ENCODE measurements around the gene SPINK1. TPM values are rescaled to one million over a fixed set of nuclear protein-coding genes. Genes with fewer than 3 reads are reported as not detected.
"Not testable (repeated sequence)": the region's sequence is repeated elsewhere in the genome, so short reads cannot be mapped to it uniquely, and the experiment has no call there.

Gene SPINK1
- total RNA-seq, 1 experiment from 2014 or later, result 22.5 TPM

GRCh38 chr5:147854894-147855773 lies 23.7 kb upstream of the SPINK1 start:
- DNase-seq (ENCODE audit: low spot score), result no peak

GRCh38 chr5:147854331-147854730 lies 22.9 kb upstream of the SPINK1 start:
- DNase-seq (ENCODE audit: low spot score), result no peak

- DNase-seq (ENCODE audit: low spot score), result no peak
Measured at GRCh38 chr5:147853372-147853987, 22.0 kb upstream of the SPINK1 start.

GRCh38 chr5:147852365-147852764 lies 20.9 kb upstream of the SPINK1 start:
- no peak for DNase-seq (ENCODE audit: low spot score)

GRCh38 chr5:147851578-147851977 lies 20.1 kb upstream of the SPINK1 start:
- no peak for DNase-seq (ENCODE audit: low spot score)

GRCh38 chr5:147849226-147849625 lies 17.8 kb upstream of the SPINK1 start:
- no peak for DNase-seq (ENCODE audit: low spot score)

GRCh38 chr5:147845618-147846017 lies 14.1 kb upstream of the SPINK1 start:
- DNase-seq (ENCODE audit: low spot score), result no peak

GRCh38 chr5:147844846-147845245 lies 13.4 kb upstream of the SPINK1 start:
- DNase-seq (ENCODE audit: low spot score), result no peak

GRCh38 chr5:147842869-147843268 lies 11.4 kb upstream of the SPINK1 start:
- no peak for DNase-seq (ENCODE audit: low spot score)

- no peak for DNase-seq (ENCODE audit: low spot score)
Measured at GRCh38 chr5:147836439-147836838, 5.0 kb upstream of the SPINK1 start.

GRCh38 chr5:147835386-147835798 lies 3.9 kb upstream of the SPINK1 start:
- peak; percentile 71 for DNase-seq (ENCODE audit: low spot score)

GRCh38 chr5:147832541-147832940 lies 1.1 kb upstream of the SPINK1 start:
- no peak for DNase-seq (ENCODE audit: low spot score)

GRCh38 chr5:147830035-147830434 lies 1.4 kb downstream of the SPINK1 start:
- no peak for DNase-seq (ENCODE audit: low spot score)

GRCh38 chr5:147827017-147827416 lies 4.5 kb downstream of the SPINK1 start:
- not testable (repeated sequence) for DNase-seq (ENCODE audit: low spot score)

GRCh38 chr5:147826361-147826760 lies 5.1 kb downstream of the SPINK1 start:
- no peak for DNase-seq (ENCODE audit: low spot score)

GRCh38 chr5:147822686-147823491 lies 8.6 kb downstream of the SPINK1 start:
- peak; percentile 76 for DNase-seq (ENCODE audit: low spot score)

- not testable (repeated sequence) for DNase-seq (ENCODE audit: low spot score)
Measured at GRCh38 chr5:147822222-147822621, 9.2 kb downstream of the SPINK1 start.

- no peak for DNase-seq (ENCODE audit: low spot score)
Measured at GRCh38 chr5:147821766-147822165, 9.7 kb downstream of the SPINK1 start.

- DNase-seq (ENCODE audit: low spot score), result no peak
Measured at GRCh38 chr5:147819261-147819770, 12.2 kb downstream of the SPINK1 start.

- DNase-seq (ENCODE audit: low spot score), result peak; percentile 45
Measured at GRCh38 chr5:147818290-147818689, 13.2 kb downstream of the SPINK1 start.

GRCh38 chr5:147813696-147814095 lies 17.8 kb downstream of the SPINK1 start:
- DNase-seq (ENCODE audit: low spot score), result peak; percentile 45

Measured in HT-29 (cell line).